ENCODE results near the gene DNAJC30.

- TF ChIP-seq MXI1 (IDR thresholded peaks at IDR 0.05; ENCODE audit: low read depth, low read length): no peak
- TF ChIP-seq CTCF (IDR thresholded peaks at IDR 0.05): no peak
- no peak for TF ChIP-seq REST (IDR thresholded peaks at IDR 0.05; ENCODE audit: low read depth, low read length)
- no peak for TF ChIP-seq SMC3 (IDR thresholded peaks at IDR 0.05; ENCODE audit: low read depth, low read length)
- TF ChIP-seq RAD21 (IDR thresholded peaks at IDR 0.05; ENCODE audit: low read length): no peak
- TF ChIP-seq RCOR1 (IDR thresholded peaks at IDR 0.05; ENCODE audit: low read length): no peak
- no peak for TF ChIP-seq USF2 (IDR thresholded peaks at IDR 0.05; ENCODE audit: borderline replicate concordance, low read depth, low read length)
- TF ChIP-seq MAX (IDR thresholded peaks at IDR 0.05; ENCODE audit: low read depth): no peak
- TF ChIP-seq TAF1 (IDR thresholded peaks at IDR 0.05; ENCODE audit: borderline replicate concordance, low read depth, low read length): no peak
- no peak for TF ChIP-seq SIN3A (IDR thresholded peaks at IDR 0.05; ENCODE audit: borderline replicate concordance, low read depth, low read length)
Measured at GRCh38 chr7:73699370-73700068, 16.3 kb upstream of the DNAJC30 start.

Data from SK-N-SH (cell line).